Astrocyte (in vitro differentiated cells and primary cell): Measurements from ENCODE around the gene GCNT1. TPM values are rescaled to one million over a fixed set of nuclear protein-coding genes. Genes with fewer than 3 reads are reported as not detected.

Experiments
- DNase-seq: peaks from one replicate; pipeline ENCODE4 v3.0.0-alpha.2; 2010; ENCODE audit warnings: low read depth
- FAIRE-seq: peaks from 2 replicates; lab custom pipeline; 2011; peaks lifted over from hg19 to GRCh38; lab: Jason Lieb, UNC
- H2AFZ ChIP-seq: 2 replicates; pipeline ENCODE4 v1.6.0; 2012; ENCODE audit warnings: low read depth, low read length, inconsistent platforms
- H3K27ac ChIP-seq: 2 replicates; pipeline ENCODE4 v1.5.1; 2011; ENCODE audit warnings: low read depth, low read length, inconsistent platforms
- H3K27me3 ChIP-seq: 2 replicates; pipeline ENCODE4 v1.6.0; 2011; ENCODE audit warnings: low read length, inconsistent platforms; ENCODE audit not compliant: insufficient read depth
- H3K36me3 ChIP-seq: 2 replicates; pipeline ENCODE4 v1.5.1; 2011; ENCODE audit warnings: low read length, inconsistent platforms; ENCODE audit not compliant: insufficient read depth
- H3K4me1 ChIP-seq: 2 replicates; pipeline ENCODE4 v1.5.1; 2011; ENCODE audit warnings: low read length, inconsistent platforms; ENCODE audit not compliant: insufficient read depth
- H3K4me2 ChIP-seq: 2 replicates; pipeline ENCODE4 v1.6.0; 2012; ENCODE audit warnings: low read length, inconsistent platforms
- H3K4me3 ChIP-seq: 2 replicates; pipeline ENCODE4 v1.5.1; 2011; ENCODE audit warnings: low read depth, mild to moderate bottlenecking, low read length, inconsistent platforms; ENCODE audit not compliant: insufficient read depth
- H3K79me2 ChIP-seq: 2 replicates; pipeline ENCODE4 v1.6.0; 2012; ENCODE audit warnings: mild to moderate bottlenecking, low read length, inconsistent platforms; ENCODE audit not compliant: insufficient read depth
- H3K9ac ChIP-seq: 2 replicates; pipeline ENCODE4 v1.6.0; 2012; ENCODE audit warnings: mild to moderate bottlenecking, low read length, inconsistent platforms
- H3K9me3 ChIP-seq: 2 replicates; pipeline ENCODE4 v1.5.1; 2012; ENCODE audit warnings: low read depth, mild to moderate bottlenecking, low read length, inconsistent platforms; ENCODE audit not compliant: insufficient read depth
- H4K20me1 ChIP-seq: 2 replicates; pipeline ENCODE4 v1.6.0; 2012; ENCODE audit warnings: low read length, inconsistent platforms; ENCODE audit not compliant: insufficient read depth
- H3K27ac Mint-ChIP-seq: one replicate; pipeline ENCODE4 v1.8.0; 2021; ENCODE audit warnings: mild to moderate bottlenecking, mixed read lengths; ENCODE audit not compliant: unreplicated experiment
- H3K27me3 Mint-ChIP-seq: one replicate; pipeline ENCODE4 v1.8.0; 2021; ENCODE audit warnings: low read depth, mixed read lengths; ENCODE audit not compliant: unreplicated experiment
- H3K36me3 Mint-ChIP-seq: one replicate; pipeline ENCODE4 v1.8.0; 2021; ENCODE audit warnings: low read depth, mixed read lengths; ENCODE audit not compliant: unreplicated experiment
- H3K4me1 Mint-ChIP-seq: one replicate; pipeline ENCODE4 v1.8.0; 2021; ENCODE audit warnings: low read depth, mixed read lengths; ENCODE audit not compliant: unreplicated experiment
- H3K4me3 Mint-ChIP-seq: one replicate; pipeline ENCODE4 v1.8.0; 2021; ENCODE audit warnings: mild to moderate bottlenecking, moderate library complexity, mixed read lengths; ENCODE audit not compliant: unreplicated experiment
- H3K9me3 Mint-ChIP-seq: one replicate; pipeline ENCODE4 v1.8.0; 2021; ENCODE audit warnings: mild to moderate bottlenecking, mixed read lengths; ENCODE audit not compliant: unreplicated experiment
- CTCF ChIP-seq: IDR thresholded peaks from 2 replicates; pipeline ENCODE4 v1.5.1; 2011; ENCODE audit warnings: low read depth, mild to moderate bottlenecking, inconsistent platforms, low read length, moderate library complexity; ENCODE audit not compliant: insufficient read depth
- EZH2 ChIP-seq: IDR thresholded peaks from 2 replicates; pipeline ENCODE4 v1.6.1; 2012; ENCODE audit warnings: mild to moderate bottlenecking, low read length, inconsistent platforms; ENCODE audit not compliant: insufficient read depth
- total RNA-seq: library from RNA; stranded (reverse); gene quantifications from 2 replicates; pipeline ENCODE4 v1.2.1, GENCODE V29; 2021

Gene GCNT1
- total RNA-seq, 1 donor from 2014 or later, result 14.7 TPM

GRCh38 chr9:76552751-76553455 lies 93.9 kb downstream of the GCNT1 start:
- Mint-ChIP-seq H3K4me1 (peaks cover 4% of the 10 kb centered on the region), H3K9me3 (peaks cover 3% of the 10 kb centered on the region), H3K4me3 (no peak overlapping the region), H3K27me3 (peaks cover 2% of the 10 kb centered on the region), H3K27ac (no peak overlapping the region), H3K36me3 (peaks cover 4% of the 10 kb centered on the region)
- H3K79me2 ChIP-seq, result no peaks in the 10 kb centered on the region
- no peak overlapping the region for H3K4me3 ChIP-seq
- DNase-seq (no peak), FAIRE-seq (no peak)
- H3K9ac ChIP-seq, result no peak overlapping the region
- H3K4me2 ChIP-seq, result no peak overlapping the region
- H2AFZ ChIP-seq, result no peak overlapping the region
- H3K9me3 ChIP-seq, result no peaks in the 10 kb centered on the region
- H3K27me3 ChIP-seq, result no peaks in the 10 kb centered on the region
- TF ChIP-seq CTCF (no peak), EZH2 (no peak)
- peaks cover 6% of the 10 kb centered on the region for H3K4me1 ChIP-seq
- H3K36me3 ChIP-seq, result no peaks in the 10 kb centered on the region
- H4K20me1 ChIP-seq, result no peaks in the 10 kb centered on the region
- no peak overlapping the region for H3K27ac ChIP-seq

GRCh38 chr9:76553680-76554079 lies 94.7 kb downstream of the GCNT1 start:
- FAIRE-seq (no peak), DNase-seq (no peak)
- H3K36me3 ChIP-seq, result no peaks in the 10 kb centered on the region
- no peak overlapping the region for H2AFZ ChIP-seq
- H3K27me3 Mint-ChIP-seq, result peaks cover 2% of the 10 kb centered on the region
- no peaks in the 10 kb centered on the region for H3K9me3 ChIP-seq
- no peaks in the 10 kb centered on the region for H4K20me1 ChIP-seq
- H3K9ac ChIP-seq, result no peak overlapping the region
- no peak for TF ChIP-seq CTCF
- no peak overlapping the region for H3K4me3 Mint-ChIP-seq
- H3K79me2 ChIP-seq, result no peaks in the 10 kb centered on the region
- no peak overlapping the region for H3K4me2 ChIP-seq
- no peaks in the 10 kb centered on the region for H3K27me3 ChIP-seq
- H3K27ac Mint-ChIP-seq, result no peak overlapping the region
- H3K4me3 ChIP-seq, result no peak overlapping the region
- H3K27ac ChIP-seq, result no peak overlapping the region
- H3K4me1 Mint-ChIP-seq, result peaks cover 4% of the 10 kb centered on the region
- H3K9me3 Mint-ChIP-seq, result peaks cover 3% of the 10 kb centered on the region
- H3K4me1 ChIP-seq, result peaks cover 13% of the 10 kb centered on the region
- peaks cover 4% of the 10 kb centered on the region for H3K36me3 Mint-ChIP-seq

Other genes starting within 250 kb of the GCNT1 start
- gene RFK, start 64.8 kb upstream of the GCNT1 start, total RNA-seq, result 19.2 and 26.8 TPM in 2 replicates